CD4-positive, alpha-beta T cell treated with Interferon alpha-2 for 1 hour (primary cell): ENCODE measurements around the gene PLA2G6.

Experiments
- DNase-seq, 2 donors: peaks; one replicate each; pipeline ENCODE4 v3.0.0-alpha.2; 2020 to 2022

The PLA2G6 gene

GRCh38 chr22:38181453-38182200 is at the start of gene PLA2G6:
TSS of gene PLA2G6 (minus strand) at chr22:38181830. CDS start at chr22:38169426, 12,404 bp downstream.
- peak; percentile 99 for DNase-seq

- no peak for DNase-seq
These were observed 49.3 kb upstream of the PLA2G6 start for GRCh38 chr22:38230916-38231315.

- DNase-seq, result peak; percentile 58
These were observed 48.6 kb upstream of the PLA2G6 start for GRCh38 chr22:38230108-38230825.

- DNase-seq, result no peak
These were observed 47.5 kb upstream of the PLA2G6 start for GRCh38 chr22:38228873-38229740.

- DNase-seq, result no peak
These were observed 46.8 kb upstream of the PLA2G6 start for GRCh38 chr22:38228326-38228872.

- no peak for DNase-seq
These were observed 45.4 kb upstream of the PLA2G6 start for GRCh38 chr22:38226853-38227649.

GRCh38 chr22:38223289-38223960 is 41.8 kb upstream of the PLA2G6 start:
- DNase-seq, result no peak

GRCh38 chr22:38222797-38223119 is 41.1 kb upstream of the PLA2G6 start:
- no peak for DNase-seq

GRCh38 chr22:38221908-38222796 is 40.5 kb upstream of the PLA2G6 start:
- DNase-seq, result no peak

GRCh38 chr22:38221407-38221806 is 39.8 kb upstream of the PLA2G6 start:
- DNase-seq, result no peak

- DNase-seq, result no peak
These were observed 39.2 kb upstream of the PLA2G6 start for GRCh38 chr22:38220653-38221386.

- no peak for DNase-seq
These were observed 38.5 kb upstream of the PLA2G6 start for GRCh38 chr22:38220163-38220562.

- DNase-seq, result no peak
These were observed 38.0 kb upstream of the PLA2G6 start for GRCh38 chr22:38219632-38220031.

GRCh38 chr22:38218661-38219622 is 37.3 kb upstream of the PLA2G6 start:
- DNase-seq, result peak; percentile 41 to 72

- DNase-seq, result no peak
These were observed 33.8 kb upstream of the PLA2G6 start for GRCh38 chr22:38215156-38216038.

GRCh38 chr22:38214302-38215056 is 32.8 kb upstream of the PLA2G6 start:
- peak; percentile 76 to 90 for DNase-seq

- DNase-seq, result no peak
These were observed 32.3 kb upstream of the PLA2G6 start for GRCh38 chr22:38213990-38214301.
